ENCODE measurements around the gene MLIP.

The MLIP gene

DNA sequence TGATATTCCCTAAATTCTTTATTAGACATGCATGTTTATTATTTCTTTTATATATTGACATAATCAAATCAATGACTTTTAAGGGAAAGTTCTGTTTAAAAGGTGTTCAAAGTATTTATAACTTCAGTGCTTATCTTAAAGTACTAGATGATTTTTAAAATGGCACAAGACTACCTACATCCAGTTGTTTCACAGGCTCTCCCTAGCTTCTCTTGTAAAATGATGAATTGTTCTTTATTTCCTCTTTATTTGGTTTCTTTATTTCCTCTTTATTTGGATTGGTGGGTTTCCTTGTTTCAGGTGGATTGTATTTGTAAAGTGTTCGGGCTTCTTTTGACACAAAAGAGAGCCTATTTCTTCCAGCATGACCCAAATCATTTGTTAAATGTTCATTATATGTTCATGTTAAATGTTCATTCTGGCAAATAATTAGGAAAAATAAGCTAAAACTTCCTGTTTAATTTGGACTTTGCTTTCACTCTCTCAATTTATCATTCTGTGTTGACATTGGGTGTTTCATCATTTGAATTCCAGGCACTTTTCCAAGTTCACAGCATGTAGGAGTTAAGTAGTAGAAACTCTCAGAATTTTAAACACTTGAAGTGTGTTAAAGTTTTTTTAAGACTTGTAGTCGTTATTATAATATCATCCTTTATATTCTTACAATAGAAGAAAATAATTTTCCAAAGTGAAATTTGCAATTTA is 24.6 kb downstream of the MLIP start:
- TF ChIP-seq HDGF (IDR thresholded peaks at IDR 0.05; ENCODE audit: borderline replicate concordance), result no peak
- no peak for TF ChIP-seq TARDBP (IDR thresholded peaks at IDR 0.05)
- no peak for TF ChIP-seq ZNF384 (IDR thresholded peaks at IDR 0.05)
- no peak for TF ChIP-seq ARNT (IDR thresholded peaks at IDR 0.05)
- TF ChIP-seq FOXM1 (IDR thresholded peaks at IDR 0.05; ENCODE audit: borderline replicate concordance), result no peak
- TF ChIP-seq CTBP1 (IDR thresholded peaks at IDR 0.05; ENCODE audit: borderline replicate concordance), result no peak
- TF ChIP-seq PKNOX1 (IDR thresholded peaks at IDR 0.05), result peak; percentile 56
- no peak for TF ChIP-seq FOXA1 (IDR thresholded peaks at IDR 0.05)
- no peak for TF ChIP-seq SUZ12 (IDR thresholded peaks at IDR 0.05)
- ChIA-PET POLR2A (no interaction called here), CTCF (no interaction called here)
- DNase-seq (ENCODE audit: extremely low spot score), result no peak

GRCh38 chr6:54138795-54139194 is 27.6 kb downstream of the MLIP start:
- POLR2A ChIA-PET, result no interaction called here

DNA sequence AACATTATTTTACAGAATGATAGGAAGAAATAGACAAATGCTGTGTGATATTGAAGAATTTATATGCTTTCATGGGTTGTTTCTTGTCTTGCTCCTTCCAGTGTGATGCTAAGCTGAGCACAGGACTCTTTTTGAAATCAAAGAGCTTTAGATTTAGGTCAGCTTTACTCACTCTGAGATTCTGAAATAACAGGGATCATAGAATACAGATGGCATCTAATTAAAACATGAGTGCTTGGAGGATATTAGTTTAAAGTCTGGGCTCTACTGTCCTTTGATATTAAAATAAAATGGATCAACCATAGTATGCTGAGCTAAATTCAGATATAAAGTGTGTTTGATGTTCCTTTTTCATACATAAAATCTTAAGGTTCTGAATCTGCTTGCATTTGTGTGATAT is 29.6 kb downstream of the MLIP start:
- no peak for DNase-seq (ENCODE audit: extremely low spot score)
- ChIA-PET CTCF (no interaction called here), POLR2A (no interaction called here)
- no peak for TF ChIP-seq HDGF (IDR thresholded peaks at IDR 0.05; ENCODE audit: borderline replicate concordance)
- no peak for TF ChIP-seq BHLHE40 (IDR thresholded peaks at IDR 0.05; ENCODE audit: borderline replicate concordance)
- no peak for TF ChIP-seq FOXK2 (IDR thresholded peaks at IDR 0.05)
- TF ChIP-seq ARNT (IDR thresholded peaks at IDR 0.05), result no peak
- no peak for TF ChIP-seq FOXM1 (IDR thresholded peaks at IDR 0.05; ENCODE audit: borderline replicate concordance)
- TF ChIP-seq ZNF384 (IDR thresholded peaks at IDR 0.05), result no peak
- TF ChIP-seq PKNOX1 (IDR thresholded peaks at IDR 0.05), result no peak
- TF ChIP-seq ELF4 (IDR thresholded peaks at IDR 0.05), result no peak
- no peak for TF ChIP-seq LEF1 (IDR thresholded peaks at IDR 0.05; ENCODE audit: borderline replicate concordance)
- TF ChIP-seq L3MBTL2 (conservative IDR thresholded peaks at IDR 0.05), result no peak

More at GRCh38 chr6:54138795-54139194, 27.6 kb downstream of the MLIP start:
- CTCF ChIA-PET, result interaction anchor here (1.1 kb wide), 1 partner anchor 410 kb away, joined by 3 read pairs; no protein-coding TSS in a partner anchor
- TF ChIP-seq FOXA1 (IDR thresholded peaks at IDR 0.05) (no peak), PKNOX1 (IDR thresholded peaks at IDR 0.05) (0 out of 2 replicates have a peak, but pooled peaks have one; percentile 10)
- DNase-seq (ENCODE audit: extremely low spot score), result no peak

- TF ChIP-seq SUZ12 (IDR thresholded peaks at IDR 0.05) (no peak), FOXM1 (IDR thresholded peaks at IDR 0.05; ENCODE audit: borderline replicate concordance) (no peak), FOXA1 (IDR thresholded peaks at IDR 0.05) (no peak), SP1 (IDR thresholded peaks at IDR 0.05) (no peak), L3MBTL2 (conservative IDR thresholded peaks at IDR 0.05) (no peak), FOXK2 (IDR thresholded peaks at IDR 0.05) (no peak), NFRKB (IDR thresholded peaks at IDR 0.05) (no peak), ZNF384 (IDR thresholded peaks at IDR 0.05) (no peak), PKNOX1 (IDR thresholded peaks at IDR 0.05) (no peak), LEF1 (IDR thresholded peaks at IDR 0.05; ENCODE audit: borderline replicate concordance) (no peak), TARDBP (IDR thresholded peaks at IDR 0.05) (no peak)
Observed at GRCh38 chr6:54142889-54143519, 31.8 kb downstream of the MLIP start.

GRCh38 chr6:54151861-54152260 is 40.6 kb downstream of the MLIP start:
- no peak for DNase-seq (ENCODE audit: extremely low spot score)
- TF ChIP-seq CTBP1 (IDR thresholded peaks at IDR 0.05; ENCODE audit: borderline replicate concordance), result no peak
- TF ChIP-seq ZNF384 (IDR thresholded peaks at IDR 0.05), result no peak
- TF ChIP-seq BHLHE40 (IDR thresholded peaks at IDR 0.05; ENCODE audit: borderline replicate concordance), result no peak
- TF ChIP-seq FOXK2 (IDR thresholded peaks at IDR 0.05), result no peak
- TF ChIP-seq FOXA1 (IDR thresholded peaks at IDR 0.05), result no peak
- TF ChIP-seq LEF1 (IDR thresholded peaks at IDR 0.05; ENCODE audit: borderline replicate concordance), result no peak
- TF ChIP-seq ARNT (IDR thresholded peaks at IDR 0.05), result no peak
- TF ChIP-seq L3MBTL2 (conservative IDR thresholded peaks at IDR 0.05), result no peak
- TF ChIP-seq SP1 (IDR thresholded peaks at IDR 0.05), result no peak
- no peak for TF ChIP-seq TARDBP (IDR thresholded peaks at IDR 0.05)
- TF ChIP-seq FOXM1 (IDR thresholded peaks at IDR 0.05; ENCODE audit: borderline replicate concordance), result no peak
- TF ChIP-seq NFRKB (IDR thresholded peaks at IDR 0.05), result no peak
- no peak for TF ChIP-seq ELF4 (IDR thresholded peaks at IDR 0.05)
- no peak for TF ChIP-seq HDGF (IDR thresholded peaks at IDR 0.05; ENCODE audit: borderline replicate concordance)
- POLR2A ChIA-PET, result no interaction called here
- CTCF ChIA-PET, result no interaction called here

More at GRCh38 chr6:54142889-54143519, 31.8 kb downstream of the MLIP start:
- ChIA-PET CTCF (no interaction called here), POLR2A (no interaction called here)
- no peak for DNase-seq (ENCODE audit: extremely low spot score)
